Epithelial cell of proximal tubule (primary cell): Measurements from ENCODE around the gene RPS6KA2. TPM values are rescaled to one million over a fixed set of nuclear protein-coding genes. Genes with fewer than 3 reads are reported as not detected.

Experiments used
- DNase-seq: peaks from one replicate; pipeline ENCODE4 v3.0.0-alpha.2; 2011; ENCODE audit warnings: low read depth
- H3K4me3 ChIP-seq: 2 replicates; pipeline ENCODE4 v1.5.1; 2011; ENCODE audit warnings: low read depth, mild to moderate bottlenecking, low read length
- total RNA-seq: library from RNA; depleted of rRNA; stranded (reverse); fragments of >200 nt; gene quantifications from 2 replicates; pipeline ENCODE4 v1.2.3, GENCODE V29; 2015
- TF ChIP-seq, protein P1 (sequence below): conservative IDR thresholded peaks from 2 replicates; pipeline ENCODE4 v1.5.1; 2012; ENCODE audit warnings: low read depth, mild to moderate bottlenecking, low read length

RPS6KA2 gene
- total RNA-seq, 1 donor from 2014 or later = 20.8 TPM

DNA sequence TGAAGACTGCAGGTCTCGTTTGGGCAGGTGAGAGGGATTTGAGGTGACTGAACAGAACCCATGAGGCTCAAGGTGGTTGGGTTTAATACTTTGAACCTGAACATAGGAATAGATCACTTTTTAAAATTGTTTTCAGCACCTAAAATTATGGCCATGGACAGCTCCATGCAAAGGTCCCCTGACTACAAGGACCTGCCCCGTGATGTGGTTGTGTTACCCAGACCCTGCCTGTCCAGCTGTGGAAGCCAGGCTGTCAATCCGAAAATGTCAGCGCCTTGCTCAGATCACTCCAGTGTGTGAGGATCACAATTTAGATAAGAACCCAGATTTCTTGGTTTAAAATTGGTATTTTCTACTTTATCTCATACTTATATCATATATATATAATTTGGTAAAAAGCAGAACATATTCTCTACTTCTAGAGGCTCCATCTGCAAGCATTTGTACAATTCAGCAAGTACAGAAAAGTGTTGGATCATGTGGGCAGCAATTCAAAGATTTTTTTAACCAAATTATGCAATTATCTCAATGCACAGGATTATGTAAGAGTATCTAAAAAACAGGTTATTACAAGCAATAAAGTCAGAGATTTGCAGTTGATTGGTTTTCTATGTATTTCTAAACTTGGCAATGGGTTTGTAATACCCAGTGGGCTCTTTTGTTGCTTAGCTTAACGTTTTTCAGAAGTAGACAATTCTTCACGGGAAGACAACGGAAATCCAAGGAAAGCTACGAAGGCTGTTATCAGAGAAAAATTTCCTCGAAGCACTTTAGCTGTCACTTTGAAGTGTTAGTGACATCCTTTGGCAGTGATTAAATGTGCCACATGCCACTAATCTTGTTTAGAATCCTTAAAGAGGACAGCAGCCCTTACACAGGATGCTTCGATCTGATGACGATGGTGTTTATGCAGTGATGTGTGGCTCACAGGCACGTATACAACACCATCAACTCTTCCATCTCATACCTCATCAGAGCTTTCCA lies 24.1 kb upstream of the RPS6KA2 start:
- no peak for DNase-seq
- no peak overlapping the region for H3K4me3 ChIP-seq
- TF ChIP-seq, protein P1, sequence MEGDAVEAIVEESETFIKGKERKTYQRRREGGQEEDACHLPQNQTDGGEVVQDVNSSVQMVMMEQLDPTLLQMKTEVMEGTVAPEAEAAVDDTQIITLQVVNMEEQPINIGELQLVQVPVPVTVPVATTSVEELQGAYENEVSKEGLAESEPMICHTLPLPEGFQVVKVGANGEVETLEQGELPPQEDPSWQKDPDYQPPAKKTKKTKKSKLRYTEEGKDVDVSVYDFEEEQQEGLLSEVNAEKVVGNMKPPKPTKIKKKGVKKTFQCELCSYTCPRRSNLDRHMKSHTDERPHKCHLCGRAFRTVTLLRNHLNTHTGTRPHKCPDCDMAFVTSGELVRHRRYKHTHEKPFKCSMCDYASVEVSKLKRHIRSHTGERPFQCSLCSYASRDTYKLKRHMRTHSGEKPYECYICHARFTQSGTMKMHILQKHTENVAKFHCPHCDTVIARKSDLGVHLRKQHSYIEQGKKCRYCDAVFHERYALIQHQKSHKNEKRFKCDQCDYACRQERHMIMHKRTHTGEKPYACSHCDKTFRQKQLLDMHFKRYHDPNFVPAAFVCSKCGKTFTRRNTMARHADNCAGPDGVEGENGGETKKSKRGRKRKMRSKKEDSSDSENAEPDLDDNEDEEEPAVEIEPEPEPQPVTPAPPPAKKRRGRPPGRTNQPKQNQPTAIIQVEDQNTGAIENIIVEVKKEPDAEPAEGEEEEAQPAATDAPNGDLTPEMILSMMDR = no peak

DNA sequence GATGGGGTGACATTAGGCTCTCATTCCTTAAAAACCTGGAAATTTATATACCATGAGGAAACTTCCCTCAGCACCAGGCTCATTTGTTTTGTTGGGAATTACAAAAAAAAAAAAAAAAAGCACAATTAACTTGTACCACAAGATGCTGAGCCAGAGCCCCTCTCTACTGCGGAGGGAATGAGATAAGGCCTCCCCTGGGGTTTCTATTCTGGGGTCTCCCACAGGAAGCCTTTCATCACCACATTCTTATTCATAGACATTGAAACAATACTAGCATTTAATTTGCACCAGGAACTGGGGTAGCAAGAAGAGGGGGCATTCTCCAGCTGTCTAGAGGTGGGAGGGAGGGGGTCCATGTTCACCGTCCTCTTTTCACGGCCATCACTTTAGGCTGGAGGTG lies 23.0 kb upstream of the RPS6KA2 start:
- DNase-seq = no peak

DNA sequence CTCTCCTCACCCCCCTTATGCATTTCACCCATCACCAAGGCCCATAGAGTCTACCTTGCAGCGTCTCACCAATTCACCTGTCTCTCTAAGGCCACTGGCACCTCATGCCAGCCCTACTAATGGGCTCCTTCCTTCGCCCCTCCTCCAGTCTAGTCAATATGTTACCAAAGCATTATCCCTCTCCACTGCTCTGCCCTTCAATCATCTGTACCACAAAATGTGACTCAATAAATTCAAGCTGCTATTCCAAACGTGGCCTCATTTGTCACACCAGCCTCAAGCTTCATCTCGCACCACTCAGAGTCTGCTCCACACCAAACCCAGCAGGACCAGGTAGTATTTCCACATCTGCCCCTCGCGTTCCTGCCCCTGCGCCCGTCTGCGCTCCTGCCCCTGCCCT lies 21.8 kb upstream of the RPS6KA2 start:
- TF ChIP-seq, protein P1 = no peak
- no peak for DNase-seq

More for the DNA sequence above, 23.0 kb upstream of the RPS6KA2 start:
- TF ChIP-seq, protein P1 = no peak
- no peak overlapping the region for H3K4me3 ChIP-seq

DNA sequence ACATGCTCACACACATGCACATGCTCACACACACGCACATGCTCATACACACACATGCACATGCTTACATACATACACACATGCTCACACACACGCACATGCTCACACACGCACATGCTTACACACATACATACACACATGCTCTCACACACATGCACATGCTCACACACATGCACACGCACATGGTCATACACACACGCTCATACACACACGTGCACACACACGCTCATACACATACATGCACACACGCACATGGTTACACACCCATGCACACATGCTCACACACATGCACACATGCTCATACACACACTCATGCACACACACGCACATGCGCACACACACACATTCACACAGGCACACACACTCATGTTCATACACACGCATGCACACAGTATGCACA lies 20.8 kb upstream of the RPS6KA2 start:
- DNase-seq = no peak
- H3K4me3 ChIP-seq = no peak overlapping the region
- TF ChIP-seq, protein P1 = no peak

More for the DNA sequence above, 21.8 kb upstream of the RPS6KA2 start:
- no peak overlapping the region for H3K4me3 ChIP-seq

DNA sequence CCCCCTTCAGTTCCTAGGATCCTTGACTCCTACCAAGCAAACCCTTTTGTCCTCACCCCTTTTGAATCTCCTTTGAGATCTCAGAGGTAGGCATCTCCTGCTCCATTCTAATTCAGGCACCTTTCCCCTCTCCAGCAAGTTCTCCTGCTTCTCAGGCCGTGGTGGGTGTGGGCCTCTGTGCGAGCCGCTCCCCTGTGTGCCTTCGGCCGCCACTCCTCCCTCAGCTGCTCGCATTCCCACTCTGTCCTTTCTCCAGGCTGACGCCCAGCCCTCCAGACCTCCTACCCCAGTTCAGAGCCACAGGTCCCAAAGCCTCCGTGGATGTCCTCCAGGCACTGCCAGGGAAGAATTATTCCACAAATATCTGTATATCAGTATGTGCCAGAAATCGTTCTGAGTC lies 19.7 kb upstream of the RPS6KA2 start:
- TF ChIP-seq, protein P1 = no peak
- H3K4me3 ChIP-seq = no peak overlapping the region

DNA sequence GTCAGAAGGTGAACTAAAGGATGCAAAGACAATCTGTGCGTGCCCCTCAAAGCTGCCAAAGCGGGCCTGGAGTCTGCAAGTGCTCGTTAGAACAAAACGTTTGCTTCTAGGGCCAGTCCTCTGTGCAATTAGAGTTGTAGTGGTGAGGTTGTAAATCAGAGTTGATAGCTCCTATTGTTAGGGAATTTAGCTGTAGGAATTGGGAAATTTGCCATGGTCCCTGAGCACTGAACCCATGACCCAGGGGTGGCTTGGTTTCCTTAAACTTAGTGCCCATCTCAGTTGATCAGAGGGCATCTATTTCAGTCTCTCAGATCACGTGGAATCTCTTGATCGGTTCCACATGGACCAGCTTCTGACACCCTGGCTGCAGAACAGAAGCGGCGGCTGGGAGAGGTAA lies 18.8 kb upstream of the RPS6KA2 start:
- H3K4me3 ChIP-seq = no peak overlapping the region
- DNase-seq = no peak
- TF ChIP-seq, protein P1 = no peak

More for the DNA sequence above, 19.7 kb upstream of the RPS6KA2 start:
- no peak for DNase-seq
